ENCODE results near the gene PLLP.
"Not testable (repeated sequence)": the region's sequence is repeated elsewhere in the genome, so short reads cannot be mapped to it uniquely, and the experiment has no call there.

The PLLP gene

DNA sequence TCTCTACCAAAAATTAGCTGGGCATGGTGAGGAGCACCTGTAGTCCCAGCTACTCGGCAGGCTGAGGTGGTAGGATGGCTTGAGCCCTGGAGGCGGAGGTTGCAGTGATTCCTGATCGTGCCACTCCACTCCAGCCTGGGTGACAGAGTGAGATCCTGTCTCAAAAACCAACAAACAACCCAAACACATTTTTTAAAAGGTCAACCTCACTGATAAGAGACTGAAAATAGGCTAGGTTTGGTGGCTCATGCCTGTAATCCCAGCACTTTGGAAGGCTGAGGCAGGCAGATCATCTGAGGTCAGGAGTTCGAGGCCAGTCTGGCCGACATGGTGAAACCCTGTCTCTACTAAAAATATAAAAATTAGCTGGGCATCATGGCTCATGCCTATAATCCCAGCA lies 8.5 kb downstream of the PLLP start:
- in situ Hi-C loops (cut with MboI; ENCODE audit: low sequenced_read_pairs) = not testable (repeated sequence)

DNA sequence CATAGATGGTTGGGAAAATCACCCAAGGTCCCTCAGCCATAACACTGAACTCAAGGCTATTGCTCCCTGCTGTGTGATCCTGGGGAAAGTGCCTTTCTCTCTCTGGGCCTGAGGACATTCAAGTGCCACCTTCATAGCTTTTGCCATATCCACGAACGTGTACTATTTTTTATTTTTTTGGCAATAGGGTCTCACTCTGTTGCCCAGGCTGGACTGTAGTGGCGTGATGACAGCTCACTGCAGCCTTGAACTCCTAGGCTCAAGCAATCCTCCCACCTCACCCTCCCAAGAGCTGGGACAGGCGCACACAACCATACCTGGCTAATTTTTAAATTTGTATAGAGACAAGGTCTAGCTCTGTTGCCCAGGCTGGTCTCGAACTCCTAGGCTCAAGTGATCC lies 10.6 kb downstream of the PLLP start:
- in situ Hi-C loops (cut with MboI; ENCODE audit: low sequenced_read_pairs) = no loop called here

DNA sequence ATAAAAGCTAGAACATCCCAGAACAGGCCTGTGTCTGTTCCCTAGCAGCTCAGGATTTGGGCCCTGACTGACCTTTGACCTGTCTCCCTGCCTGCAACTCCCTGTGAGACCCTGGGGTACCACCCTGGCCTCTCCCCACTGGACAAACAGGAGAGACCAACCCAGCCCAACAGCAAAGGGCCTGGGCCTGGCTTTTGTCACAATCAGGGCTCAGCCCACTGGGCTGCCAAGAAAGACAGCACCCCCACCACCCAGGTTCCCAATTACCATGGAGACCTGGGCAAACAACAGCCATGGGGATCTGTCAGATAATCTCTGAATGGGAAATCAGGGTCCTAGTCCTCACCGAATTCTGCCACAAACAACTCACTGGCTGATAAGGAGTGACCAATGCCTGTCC lies 11.1 kb downstream of the PLLP start:
- in situ Hi-C loops (cut with MboI; ENCODE audit: low sequenced_read_pairs) = no loop called here

DNA sequence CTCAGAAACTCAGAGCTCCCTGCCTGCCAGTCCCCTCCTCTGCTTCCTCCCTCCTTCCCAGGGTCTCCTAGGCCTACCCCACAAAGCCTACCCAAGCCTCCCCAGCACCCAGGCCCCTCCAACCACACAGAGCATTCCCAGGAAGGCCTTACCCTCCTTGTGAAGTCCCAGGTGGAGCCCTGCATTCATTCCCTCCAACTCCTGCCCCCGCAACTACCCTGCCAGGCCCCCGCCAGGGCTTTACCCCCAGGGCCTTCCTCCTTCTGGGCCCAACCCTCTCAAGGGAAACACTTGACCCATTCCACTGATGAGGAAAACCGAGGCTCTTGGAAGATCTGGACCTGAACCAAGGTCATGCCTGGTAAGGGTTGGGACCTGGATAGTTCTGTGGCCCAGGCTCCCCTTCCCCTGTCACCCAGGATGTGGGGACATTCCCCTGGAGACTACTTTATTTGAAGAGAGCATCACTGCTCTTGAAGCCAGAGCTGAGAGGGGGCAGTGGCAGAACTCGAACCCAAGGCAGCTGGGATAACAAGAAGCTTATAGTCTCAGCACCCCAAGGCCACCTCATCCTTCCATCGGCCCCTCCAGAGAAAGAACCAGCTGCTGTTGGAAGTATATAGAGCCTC lies 12.5 kb downstream of the PLLP start:
- in situ Hi-C loops (cut with MboI; ENCODE audit: low sequenced_read_pairs) = no loop called here

DNA sequence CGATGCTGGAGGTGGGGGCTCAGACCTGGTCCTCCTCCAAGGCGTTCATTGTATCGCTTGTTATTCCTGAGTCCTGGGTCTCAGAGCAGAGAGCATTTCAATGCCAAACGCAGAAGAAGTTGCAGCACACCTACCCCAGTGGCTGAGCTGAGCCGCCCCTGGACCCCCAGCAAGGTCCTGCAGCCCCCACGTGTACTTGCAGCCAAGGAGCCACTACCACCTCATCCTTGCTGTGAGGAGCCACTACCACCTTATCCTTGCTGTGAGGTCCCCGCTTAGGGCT lies 13.5 kb downstream of the PLLP start:
- in situ Hi-C loops (cut with MboI; ENCODE audit: low sequenced_read_pairs) = no loop called here

DNA sequence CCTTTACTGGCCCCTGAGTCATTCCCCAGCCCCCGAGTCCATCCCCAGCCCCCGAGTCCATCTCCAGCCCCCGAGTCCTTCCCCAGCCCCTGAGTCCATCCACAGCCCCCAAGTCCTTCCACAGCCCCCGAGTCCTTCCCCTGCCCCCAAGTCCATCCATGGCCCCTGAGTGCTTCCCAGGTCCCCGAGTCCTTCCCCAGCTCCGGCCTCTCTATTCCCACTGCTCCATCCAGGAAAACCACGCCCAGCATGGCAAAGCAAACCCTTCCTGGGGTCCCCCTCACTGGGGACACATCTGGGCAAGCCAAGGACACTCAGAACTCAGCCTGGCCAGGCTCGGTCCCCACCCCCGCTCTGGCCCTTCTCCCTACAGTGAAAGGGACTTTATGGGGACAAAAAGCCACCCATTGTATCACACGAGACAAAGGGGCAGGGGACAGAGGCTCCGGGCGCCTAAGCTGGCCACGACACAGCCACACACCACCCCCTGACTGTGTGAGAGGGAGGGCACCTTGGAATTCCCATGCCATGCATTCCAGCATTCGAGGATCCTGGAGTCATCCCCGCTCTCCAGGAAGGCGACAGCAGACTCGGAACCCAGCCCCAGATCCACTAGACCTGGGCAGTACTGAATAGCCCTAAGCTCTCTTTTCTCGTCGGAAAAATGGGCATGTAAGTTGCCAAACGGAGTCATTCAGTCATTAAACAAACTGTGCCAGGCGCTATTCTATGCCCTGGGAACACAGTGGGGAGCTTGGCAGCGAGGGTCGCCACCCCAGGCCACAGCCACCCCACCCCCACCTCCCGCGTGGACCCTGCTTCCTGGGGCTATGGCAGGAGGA lies 14.0 kb downstream of the PLLP start:
- in situ Hi-C loops (cut with MboI; ENCODE audit: low sequenced_read_pairs) = no loop called here

DNA sequence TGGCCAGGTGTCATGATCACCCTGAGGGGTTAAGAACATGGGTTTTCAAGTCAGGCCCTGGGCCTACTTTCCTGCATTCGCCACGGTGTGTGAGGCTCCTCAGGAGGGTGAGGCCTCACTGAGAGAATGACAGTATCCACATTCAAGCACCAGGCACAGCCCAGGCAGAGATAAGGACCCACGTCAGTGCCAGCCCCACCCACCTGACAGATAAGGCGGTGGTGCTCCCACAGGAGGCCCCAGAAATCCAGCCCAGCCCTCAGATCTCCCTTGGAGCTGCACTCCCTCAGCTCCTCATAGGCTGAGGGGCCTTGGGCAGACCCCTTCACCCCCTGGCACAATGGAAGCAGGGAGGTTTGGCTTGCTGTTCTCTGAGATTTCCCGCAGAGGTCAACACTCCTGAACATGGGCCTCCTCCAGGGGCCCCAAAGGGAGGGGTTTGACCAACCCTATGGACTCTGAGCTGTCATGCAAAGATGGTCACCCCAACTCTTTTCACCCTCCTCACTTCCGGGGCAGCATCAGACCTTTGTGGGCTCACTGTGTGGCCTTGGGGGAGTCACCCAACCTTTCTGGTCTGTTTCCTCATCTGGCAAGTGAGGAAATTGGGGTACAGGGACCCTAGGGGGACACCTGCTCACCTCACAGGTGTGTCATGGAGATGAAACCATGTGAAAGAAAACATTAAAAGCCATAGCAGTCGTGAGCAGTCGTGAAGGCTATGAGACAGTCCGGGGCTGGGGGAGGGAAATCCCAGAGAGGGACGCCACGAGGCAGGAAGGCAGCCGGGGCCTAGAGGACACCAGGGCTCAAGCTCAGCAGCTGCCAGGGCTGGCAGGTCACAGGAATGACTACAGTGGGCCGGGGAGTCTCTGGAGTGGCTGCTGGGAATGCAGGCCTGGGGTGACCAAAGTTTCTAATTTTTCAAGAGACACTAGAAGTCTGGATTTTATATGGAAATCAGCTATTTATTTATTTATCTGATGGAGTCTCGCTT lies 15.4 kb downstream of the PLLP start:
- in situ Hi-C loops (cut with MboI; ENCODE audit: low sequenced_read_pairs) = no loop called here

DNA sequence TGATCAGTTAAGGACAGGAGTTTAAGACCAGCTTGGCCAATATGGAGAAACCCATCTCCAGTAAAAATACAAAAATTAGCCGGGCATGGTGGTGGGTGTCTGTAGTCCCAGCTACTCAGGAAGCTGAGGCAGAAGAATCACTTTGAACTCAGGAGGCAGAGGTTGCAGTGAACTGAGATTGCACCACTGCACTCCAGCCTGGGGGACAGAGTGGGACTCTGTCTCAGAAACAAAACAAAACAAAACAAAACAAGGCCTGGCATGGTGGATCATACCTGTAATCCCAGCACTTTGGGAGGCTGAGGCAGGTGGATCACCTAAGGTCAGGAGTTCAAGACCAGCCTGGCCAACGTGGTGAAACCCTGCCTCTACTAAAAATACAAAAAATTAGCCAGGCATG lies 17.1 kb downstream of the PLLP start:
- in situ Hi-C loops (cut with MboI; ENCODE audit: low sequenced_read_pairs) = not testable (repeated sequence)

DNA sequence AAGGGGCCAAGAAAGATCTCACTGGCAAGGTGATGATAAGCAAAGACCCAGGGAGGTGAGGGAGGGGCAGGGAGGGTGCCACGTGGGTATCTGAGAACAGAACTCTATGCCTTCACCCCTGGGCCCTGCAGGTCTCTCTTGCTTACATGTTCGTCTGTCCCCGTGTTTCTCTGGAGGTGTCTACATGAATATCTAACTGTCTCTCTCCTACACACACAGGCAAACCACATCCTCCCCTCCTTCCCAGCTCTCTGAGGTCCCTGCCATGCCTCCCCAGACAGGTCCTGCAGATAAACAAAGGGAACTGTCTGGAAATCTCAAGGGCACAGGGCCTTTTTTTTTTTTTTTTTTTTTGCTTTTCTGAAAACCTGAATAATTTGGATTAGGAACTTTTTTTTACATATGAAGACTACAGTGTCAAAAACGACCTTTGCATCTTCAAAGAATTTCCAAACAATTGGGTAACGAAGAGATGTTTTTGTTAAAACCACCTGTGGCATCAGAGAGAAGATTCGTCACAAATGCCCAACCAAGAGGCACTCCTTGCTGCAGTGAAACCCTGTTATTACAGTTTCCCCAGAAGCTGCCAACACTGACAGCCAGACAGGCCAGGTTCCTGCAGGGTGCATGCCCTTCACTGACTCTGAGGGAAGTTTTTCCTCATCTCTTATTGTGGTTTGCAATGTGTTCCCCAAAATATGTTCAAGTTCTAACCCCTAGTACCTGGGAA lies 17.8 kb downstream of the PLLP start:
- in situ Hi-C loops (cut with MboI; ENCODE audit: low sequenced_read_pairs) = no loop called here

DNA sequence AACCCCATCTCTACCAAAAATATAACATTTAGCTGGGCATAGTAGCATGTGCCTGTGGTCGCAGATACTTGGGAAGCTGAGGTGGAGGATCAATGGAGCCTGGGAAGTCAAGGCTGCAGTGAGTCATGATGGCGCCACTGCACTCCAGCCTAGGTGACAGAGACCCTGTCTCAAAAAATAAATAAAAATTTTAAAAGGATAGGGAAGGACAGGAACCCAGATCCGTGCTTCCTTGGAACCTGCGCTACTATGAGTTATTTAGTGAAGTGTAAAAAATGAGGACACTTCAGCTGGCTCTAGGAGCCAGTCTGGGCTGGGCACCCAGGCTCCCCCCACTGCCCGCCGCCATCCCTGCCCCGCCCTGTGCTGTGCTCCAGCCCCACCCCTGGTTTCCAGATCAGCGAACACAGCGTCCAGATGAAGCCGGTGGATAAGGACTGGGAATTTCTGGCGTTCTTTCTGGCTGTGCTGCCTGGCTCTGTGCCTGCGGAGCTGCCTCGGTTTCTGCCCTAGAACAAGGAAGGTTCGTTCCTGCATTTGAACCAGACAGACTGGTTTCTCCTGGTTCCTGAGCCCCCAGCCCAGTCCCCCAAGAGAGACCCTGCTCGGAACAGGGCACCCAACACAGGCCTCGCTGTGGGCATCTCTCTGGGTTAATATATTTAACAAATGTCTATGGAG lies 18.5 kb downstream of the PLLP start:
- in situ Hi-C loops (cut with MboI; ENCODE audit: low sequenced_read_pairs) = no loop called here

DNA sequence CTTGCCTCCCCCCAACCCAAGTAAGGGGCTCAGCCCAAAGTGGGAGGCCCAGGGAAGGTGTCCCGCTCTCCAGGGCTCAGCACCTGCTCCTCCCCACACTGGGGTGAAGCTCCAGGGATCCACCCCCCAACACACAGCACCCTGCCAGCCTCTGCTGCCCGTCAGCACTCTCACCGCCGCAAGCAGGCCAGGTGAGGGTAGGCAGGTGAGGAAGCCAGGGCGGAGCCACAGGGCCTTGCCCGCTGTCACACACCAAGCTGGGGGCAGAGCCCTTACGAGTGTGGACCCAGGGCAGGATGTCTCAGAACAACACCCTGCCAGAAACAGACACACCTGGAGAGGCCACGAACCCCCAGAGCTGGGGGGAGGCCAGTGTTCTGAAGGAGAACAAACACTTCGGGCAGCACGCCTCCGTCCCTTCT lies 19.5 kb downstream of the PLLP start:
- in situ Hi-C loops (cut with MboI; ENCODE audit: low sequenced_read_pairs) = no loop called here

DNA sequence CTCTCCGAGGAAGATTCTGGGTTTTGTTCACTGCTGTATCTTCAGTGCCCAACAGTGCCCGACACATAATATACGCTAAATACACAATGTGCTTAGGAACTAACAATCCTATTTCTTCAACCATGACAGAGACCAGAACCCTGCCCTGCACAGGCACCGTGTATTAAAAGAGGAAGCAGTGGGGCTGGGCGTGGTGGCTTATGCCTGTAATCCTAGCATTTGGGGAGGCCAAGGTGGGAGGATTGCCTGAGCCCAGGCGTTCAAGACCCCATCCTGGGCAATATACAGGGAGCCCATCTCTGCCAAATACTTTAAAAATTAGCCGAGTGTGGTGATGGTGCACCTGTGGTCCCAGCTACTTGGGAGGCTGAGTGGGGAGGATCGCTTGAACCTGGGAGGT lies 20.1 kb downstream of the PLLP start:
- in situ Hi-C loops (cut with MboI; ENCODE audit: low sequenced_read_pairs) = no loop called here

DNA sequence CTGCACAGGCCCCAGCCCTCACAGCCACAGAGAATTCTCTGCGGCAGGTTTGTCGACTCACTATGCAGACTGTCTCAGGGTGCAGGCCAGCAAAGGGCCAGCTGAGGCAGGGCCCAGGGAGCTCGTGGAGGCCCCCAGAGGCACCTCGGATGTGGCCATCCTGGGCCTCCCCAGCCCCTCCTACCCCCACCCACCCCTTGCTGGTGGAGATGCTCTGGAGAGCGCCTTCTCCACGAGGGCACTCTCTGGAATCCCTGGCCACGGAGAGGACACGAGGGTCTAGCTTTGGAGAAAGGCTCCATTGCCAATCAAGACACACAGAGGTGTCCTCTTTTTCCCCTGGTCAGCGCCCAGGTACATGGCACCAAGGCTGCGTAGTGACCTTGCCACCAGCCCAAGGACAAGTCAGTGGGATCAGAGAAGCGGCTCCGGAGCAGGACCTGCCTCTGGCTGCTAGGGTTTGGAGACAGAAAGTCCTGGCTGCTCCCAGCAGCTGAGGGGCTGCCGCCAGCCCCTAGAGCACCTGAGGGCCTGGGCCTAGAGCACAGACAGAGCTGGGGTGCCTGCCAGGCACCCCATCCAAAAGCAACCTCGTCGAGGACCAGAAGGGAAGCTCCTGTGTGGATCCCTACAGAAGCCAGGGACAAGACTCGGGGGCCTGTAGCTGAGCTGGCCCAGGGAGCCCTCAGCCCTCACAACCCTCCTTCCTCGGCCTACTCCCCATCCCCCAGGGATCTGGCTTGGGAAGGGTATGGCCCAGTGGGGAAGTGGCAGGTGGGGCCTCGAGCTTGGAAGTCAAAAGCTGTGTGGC lies 20.7 kb downstream of the PLLP start:
- in situ Hi-C loops (cut with MboI; ENCODE audit: low sequenced_read_pairs) = no loop called here

DNA sequence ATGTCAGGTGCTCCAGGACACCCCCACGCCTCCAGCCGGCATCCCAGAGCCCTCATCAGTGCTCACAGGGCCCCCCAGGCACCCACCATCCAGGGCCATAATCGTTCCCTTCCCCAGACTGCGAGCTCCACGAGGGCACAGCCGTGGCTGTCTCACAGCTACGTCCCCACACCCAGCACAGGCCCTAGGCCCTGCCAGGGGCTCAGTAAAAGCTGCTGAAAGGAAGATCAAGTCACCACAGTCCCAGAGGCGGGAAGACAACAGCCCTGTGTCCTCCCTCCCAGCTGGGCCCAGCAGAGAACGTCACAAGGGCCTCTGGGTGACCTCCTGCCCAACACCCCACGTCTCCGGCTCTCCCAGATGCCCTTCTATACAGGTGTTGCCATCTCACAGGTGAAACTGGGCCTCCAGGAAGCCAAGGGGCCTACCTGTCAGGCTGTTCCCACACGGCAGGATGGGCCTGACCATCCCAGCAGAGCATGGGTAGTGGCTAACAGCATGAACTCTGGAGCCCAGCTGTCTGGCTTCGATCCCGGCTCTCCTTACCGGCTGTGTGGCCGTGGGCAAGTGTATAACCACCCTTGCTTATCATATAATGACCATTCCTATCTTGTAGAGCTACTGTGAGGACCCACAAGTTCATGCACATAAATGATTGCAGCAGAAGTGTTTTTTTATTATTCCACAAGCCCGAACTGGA lies 21.5 kb downstream of the PLLP start:
- in situ Hi-C loops (cut with MboI; ENCODE audit: low sequenced_read_pairs) = no loop called here

DNA sequence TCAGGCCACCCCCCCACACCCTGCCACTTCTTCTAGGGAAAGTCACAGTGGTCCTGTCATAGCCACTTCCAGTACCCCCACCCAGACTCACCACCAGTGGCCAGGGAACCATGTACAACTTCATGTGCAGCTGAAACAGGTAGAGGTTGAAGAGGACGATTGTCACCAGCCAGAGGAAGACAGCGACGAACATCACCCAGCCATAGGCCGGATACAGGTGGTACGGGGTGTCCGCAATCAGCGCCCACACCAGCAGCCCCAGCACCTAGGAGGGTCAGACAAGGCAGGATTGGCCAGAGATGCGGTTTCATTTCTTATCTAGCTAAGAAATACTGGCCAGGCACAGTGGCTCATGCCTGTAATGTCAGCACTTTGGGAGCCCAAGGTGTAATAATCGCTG lies 22.7 kb downstream of the PLLP start:
- in situ Hi-C loops (cut with MboI; ENCODE audit: low sequenced_read_pairs) = no loop called here

DNA sequence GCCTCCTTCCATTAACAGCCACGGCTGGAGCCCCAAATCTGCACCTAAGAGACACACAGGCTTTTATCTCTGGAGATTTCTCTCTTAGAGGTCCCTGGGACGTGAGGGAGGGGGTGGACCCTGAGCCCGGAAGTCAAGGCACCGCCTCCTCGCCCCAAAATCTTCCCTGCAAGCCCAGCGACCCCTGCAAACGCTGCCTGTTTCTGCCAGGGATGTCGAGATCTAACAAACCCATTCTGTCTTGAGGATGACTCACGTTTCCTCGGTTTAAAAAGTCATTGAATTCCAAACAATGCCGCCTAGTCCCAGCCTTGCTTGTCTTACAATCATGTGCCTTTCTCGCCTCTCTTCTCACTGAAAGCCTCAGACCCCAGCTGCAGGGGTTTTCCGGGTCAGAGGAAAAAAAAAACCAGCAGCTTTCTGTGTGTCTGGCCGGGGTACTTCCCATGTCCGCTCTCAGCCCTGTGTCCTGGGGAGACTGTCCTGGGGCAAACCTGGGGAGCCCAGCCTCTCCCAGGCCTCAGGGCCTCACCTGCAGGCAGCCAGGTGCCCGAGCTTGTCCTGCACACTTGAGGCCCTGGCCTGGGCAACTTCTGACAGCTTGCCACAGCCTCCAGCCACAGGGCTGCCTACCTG lies 24.1 kb downstream of the PLLP start:
- in situ Hi-C loops (cut with MboI; ENCODE audit: low sequenced_read_pairs) = no loop called here

DNA sequence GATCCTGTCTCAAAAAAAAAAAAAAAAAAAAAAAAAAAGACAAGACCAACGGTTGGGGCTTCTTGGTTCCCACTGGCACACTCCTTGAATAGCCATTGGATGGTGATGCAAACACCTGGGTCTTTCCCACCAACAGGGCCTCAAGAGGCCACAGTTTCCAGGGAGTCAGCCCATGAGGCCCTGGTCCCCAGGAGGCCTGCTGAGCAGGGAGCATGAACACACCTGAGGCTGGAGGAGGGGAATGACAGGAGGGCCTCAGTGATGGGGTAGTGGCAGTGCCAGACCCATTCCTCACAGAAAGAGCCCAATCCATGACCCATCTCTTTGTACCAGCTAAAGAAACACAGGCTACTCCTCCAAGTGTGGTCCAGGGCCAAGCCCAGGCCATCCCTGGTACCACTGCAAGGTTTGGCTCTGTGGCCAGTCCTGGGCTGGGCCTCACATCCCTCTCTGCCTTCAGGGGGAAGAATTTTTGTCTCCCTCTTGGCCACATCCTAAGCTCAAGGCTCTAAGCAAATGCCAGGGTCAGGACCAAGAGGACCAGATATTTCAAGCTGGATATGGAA lies 25.5 kb downstream of the PLLP start:
- in situ Hi-C loops (cut with MboI; ENCODE audit: low sequenced_read_pairs) = no loop called here

DNA sequence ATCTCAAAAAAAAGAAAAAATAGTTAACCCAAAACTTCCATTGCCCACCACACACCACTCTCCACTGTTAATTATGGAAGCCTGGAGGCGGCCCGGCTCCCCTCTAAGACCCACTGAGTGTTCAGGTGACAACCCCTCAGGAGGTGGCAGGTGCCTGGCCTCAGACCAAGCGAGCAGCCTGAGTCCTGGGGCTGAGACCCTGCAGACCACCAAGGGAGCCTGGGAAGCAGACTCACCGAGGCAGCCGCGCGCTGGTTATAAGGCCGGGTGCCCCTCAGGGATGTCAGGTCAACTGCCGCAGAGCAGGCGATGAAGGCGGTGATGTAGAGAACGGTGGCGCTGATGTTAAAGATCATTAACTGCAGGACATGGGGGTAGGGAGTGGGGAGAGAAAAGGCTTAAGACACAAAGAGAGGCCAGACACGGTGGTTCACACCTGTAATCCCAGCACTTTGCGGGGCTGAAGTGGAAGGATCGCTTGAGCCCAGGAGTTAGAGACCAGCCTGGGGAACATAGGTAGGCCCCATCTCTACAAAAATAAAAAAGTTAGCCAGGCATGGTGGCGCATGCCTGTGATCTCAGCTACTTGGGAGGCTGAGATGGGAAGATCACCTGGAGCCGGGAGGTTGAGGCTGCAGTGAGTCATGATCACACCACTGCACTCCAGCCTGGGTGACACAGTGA lies 26.1 kb downstream of the PLLP start:
- in situ Hi-C loops (cut with MboI; ENCODE audit: low sequenced_read_pairs) = no loop called here
